Gastroesophageal sphincter (tissue), 3 donors: ENCODE results near the gene TTC7B.

Source experiments
- CTCF ChIP-seq, 4 experiments: fragments of 200-600 bp in 2 of 4; fragments of 450-650 bp in 2 of 4; sonication (generic) in 1 of 4; IDR thresholded peaks; one replicate each; pipeline ENCODE4 v1.5.1; 2017 to 2019; ENCODE audit warnings: antibody characterized with exemption in 4 of 4, mild to moderate bottlenecking in 2 of 4, moderate library complexity in 2 of 4
- POLR2A ChIP-seq, 2 donors: fragments of 450-650 bp; IDR thresholded peaks; one replicate each; pipeline ENCODE4 v1.6.1; 2017; ENCODE audit warnings: antibody characterized with exemption in 2 of 2, mild to moderate bottlenecking in 2 of 2, moderate library complexity in 1 of 2

- no peak for TF ChIP-seq POLR2A (IDR thresholded peaks at IDR 0.05)
- no peak for TF ChIP-seq CTCF (IDR thresholded peaks at IDR 0.05)
Observed at GRCh38 chr14:90669731-90670130, 146.5 kb downstream of the TTC7B start.
